ENCODE measurements around the gene TMOD1.

The TMOD1 gene

DNA sequence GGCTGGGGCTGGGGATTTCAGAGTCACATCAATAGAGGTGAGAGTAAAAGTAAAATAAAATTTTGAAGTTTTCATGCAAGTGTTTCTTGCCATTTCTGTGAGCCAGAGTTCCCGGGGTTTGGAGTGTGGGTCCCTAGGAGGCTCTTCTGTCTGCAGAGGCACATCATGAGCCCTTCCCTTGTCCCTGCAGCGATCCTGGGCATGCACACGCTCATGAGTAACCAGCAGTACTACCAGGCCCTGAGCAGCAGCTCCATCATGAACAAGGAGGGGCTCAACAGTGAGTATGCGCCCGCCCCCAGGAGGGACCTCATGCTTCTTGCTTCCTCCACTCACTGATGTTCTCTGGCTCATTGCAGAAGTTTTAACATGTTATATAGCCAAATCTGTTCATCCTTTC lies 61.1 kb downstream of the TMOD1 start:
- H3K4me3 ChIP-seq (ENCODE audit: low read depth, low read length) = no peak overlapping the region
- TF ChIP-seq, protein P1, sequence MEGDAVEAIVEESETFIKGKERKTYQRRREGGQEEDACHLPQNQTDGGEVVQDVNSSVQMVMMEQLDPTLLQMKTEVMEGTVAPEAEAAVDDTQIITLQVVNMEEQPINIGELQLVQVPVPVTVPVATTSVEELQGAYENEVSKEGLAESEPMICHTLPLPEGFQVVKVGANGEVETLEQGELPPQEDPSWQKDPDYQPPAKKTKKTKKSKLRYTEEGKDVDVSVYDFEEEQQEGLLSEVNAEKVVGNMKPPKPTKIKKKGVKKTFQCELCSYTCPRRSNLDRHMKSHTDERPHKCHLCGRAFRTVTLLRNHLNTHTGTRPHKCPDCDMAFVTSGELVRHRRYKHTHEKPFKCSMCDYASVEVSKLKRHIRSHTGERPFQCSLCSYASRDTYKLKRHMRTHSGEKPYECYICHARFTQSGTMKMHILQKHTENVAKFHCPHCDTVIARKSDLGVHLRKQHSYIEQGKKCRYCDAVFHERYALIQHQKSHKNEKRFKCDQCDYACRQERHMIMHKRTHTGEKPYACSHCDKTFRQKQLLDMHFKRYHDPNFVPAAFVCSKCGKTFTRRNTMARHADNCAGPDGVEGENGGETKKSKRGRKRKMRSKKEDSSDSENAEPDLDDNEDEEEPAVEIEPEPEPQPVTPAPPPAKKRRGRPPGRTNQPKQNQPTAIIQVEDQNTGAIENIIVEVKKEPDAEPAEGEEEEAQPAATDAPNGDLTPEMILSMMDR (IDR thresholded peaks at IDR 0.05; ENCODE audit: low read depth, low read length) = no peak
- in situ Hi-C loops (cut with HindIII; ENCODE audit: low sequenced_read_pairs) = no loop called here
- no peak for DNase-seq (ENCODE audit: low read depth, low spot score)

DNA sequence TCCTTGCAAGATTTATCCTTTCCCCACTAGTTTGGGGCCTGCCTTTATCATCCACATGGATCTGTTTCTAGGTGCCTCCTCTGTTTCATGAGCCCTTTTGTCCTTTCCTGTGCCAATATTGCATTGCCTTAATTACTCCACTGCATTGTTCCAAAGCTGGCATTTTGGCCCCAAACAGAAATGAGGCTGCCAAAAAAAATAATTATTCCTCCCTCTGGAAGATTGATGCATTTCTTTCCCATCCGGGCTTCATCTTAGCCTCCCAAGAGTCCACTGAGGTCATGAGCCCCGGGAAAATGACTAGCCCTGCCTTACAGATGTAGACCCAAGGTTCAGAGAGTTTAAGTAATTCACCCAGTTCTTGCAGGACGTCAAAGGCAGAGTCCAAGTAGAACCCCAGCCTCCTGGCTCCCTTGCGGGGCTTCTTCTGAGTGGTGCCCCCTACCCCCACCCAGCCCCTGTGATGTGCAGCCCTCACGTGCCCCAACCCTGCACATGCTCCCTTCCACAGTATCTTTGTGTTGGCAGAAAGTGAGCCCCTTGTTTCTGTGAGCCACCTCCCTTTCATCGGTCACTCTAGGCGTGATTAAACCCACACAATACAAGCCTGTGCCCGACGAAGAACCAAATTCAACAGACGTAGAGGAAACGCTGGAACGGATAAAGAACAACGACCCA lies 62.1 kb downstream of the TMOD1 start:
- in situ Hi-C loops (cut with HindIII; ENCODE audit: low sequenced_read_pairs) = no loop called here
- no peak for DNase-seq (ENCODE audit: low read depth, low spot score)
- no peak overlapping the region for H3K4me3 ChIP-seq (ENCODE audit: low read depth, low read length)
- TF ChIP-seq, protein P1 (IDR thresholded peaks at IDR 0.05; ENCODE audit: low read depth, low read length) = no peak

DNA sequence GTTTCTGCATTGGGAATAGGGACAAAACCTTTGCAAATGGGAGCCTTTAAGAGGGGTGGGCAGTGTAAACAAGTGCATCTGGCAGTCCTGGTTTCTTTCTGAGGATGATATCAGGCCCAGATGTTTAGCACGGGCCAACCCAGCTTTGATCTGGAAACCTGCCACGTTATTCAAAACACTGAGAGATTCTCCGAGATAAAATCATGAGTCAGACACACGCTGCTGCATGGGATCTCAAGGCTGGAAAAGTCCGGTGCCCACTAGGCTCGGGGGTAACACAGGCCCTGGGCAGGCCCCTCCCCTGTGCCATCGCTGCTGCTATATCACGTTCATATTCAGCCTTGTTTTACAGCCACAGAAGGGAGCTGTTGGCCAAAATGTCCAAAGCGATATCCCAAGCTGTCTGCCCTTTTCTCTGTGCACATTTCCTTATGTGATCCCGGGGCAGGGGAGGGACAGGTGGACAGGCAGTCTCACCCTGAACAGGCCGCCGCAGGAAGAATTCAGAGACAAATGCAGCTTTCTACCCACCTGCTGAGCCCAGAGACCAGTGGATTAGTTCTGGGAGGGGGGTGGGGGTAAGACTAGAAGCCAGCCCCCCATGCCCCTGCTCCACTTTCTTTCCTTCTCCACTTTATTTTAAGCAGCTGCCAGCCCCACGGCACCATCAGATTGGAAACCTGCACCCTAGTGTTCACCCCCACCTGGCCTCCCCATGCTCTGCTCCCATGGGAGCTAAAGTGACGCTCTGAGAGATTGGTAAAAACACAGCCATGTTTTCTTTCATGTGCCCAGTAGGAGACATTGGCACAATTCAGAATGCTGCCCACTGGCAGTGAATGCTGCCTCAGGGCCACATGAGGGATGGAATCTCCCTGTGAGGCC lies 63.1 kb downstream of the TMOD1 start:
- no peak overlapping the region for H3K4me3 ChIP-seq (ENCODE audit: low read depth, low read length)
- DNase-seq (ENCODE audit: low read depth, low spot score) = peak; percentile 32
- in situ Hi-C loops (cut with HindIII; ENCODE audit: low sequenced_read_pairs) = no loop called here
- TF ChIP-seq, protein P1 (IDR thresholded peaks at IDR 0.05; ENCODE audit: low read depth, low read length) = no peak

DNA sequence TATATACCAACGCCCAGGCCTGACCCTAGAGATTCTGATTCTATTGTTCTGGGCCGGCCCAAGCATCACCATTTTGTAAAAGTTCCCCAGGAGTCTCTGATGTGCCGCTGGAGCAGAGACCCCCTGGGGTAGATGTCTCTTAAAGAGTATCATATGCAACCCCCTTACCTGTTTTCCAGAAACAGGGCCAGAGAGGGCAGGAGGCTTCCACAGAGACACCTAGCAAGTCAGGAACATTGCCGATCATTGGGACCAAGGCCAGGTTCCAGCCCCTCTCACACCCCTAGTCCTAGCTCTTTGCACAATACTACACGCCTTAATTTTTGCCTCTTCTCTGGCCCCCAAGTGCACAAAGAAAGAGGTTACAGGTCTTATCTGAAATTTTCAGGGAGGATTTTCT lies 63.8 kb downstream of the TMOD1 start:
- TF ChIP-seq, protein P1 (IDR thresholded peaks at IDR 0.05; ENCODE audit: low read depth, low read length) = no peak
- DNase-seq (ENCODE audit: low read depth, low spot score) = no peak
- in situ Hi-C loops (cut with HindIII; ENCODE audit: low sequenced_read_pairs) = no loop called here
- no peak overlapping the region for H3K4me3 ChIP-seq (ENCODE audit: low read depth, low read length)

DNA sequence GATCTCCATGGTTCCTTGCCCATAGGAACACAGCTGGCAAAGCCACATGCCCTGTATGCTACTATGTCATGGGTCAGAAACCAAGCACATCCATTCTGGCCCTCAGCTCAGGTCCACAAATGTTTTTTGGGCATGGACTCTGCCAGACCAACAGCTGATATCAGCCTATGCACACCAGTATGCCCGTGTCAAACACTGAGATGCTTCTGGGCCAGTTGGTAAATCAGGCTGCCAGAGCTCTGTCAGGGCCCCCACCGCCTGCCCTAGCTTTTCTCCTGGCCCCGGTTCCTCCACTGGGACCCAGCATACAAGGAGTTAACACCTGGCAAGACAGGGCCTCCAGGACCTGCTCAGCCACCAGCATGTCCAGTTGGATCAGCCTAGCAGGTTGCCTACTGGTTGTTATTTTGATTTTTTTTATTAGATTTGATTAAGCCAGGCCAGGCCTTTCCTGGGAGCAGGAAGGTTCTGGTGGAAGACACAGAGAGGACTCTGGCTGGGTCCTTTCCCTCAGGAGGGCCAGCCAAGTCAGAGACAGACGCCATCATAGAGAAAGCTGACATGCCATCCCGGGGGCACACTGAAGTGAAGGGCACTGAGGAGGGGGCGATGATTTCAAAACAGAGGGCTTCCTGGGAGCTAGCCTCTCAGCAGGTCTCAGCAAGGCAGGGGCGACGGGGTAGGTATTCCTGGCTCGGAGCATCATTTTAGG lies 65.9 kb downstream of the TMOD1 start:
- in situ Hi-C loops (cut with HindIII; ENCODE audit: low sequenced_read_pairs) = no loop called here
- H3K4me3 ChIP-seq (ENCODE audit: low read depth, low read length) = no peak overlapping the region
- TF ChIP-seq, protein P1 (IDR thresholded peaks at IDR 0.05; ENCODE audit: low read depth, low read length) = no peak
- no peak for DNase-seq (ENCODE audit: low read depth, low spot score)

DNA sequence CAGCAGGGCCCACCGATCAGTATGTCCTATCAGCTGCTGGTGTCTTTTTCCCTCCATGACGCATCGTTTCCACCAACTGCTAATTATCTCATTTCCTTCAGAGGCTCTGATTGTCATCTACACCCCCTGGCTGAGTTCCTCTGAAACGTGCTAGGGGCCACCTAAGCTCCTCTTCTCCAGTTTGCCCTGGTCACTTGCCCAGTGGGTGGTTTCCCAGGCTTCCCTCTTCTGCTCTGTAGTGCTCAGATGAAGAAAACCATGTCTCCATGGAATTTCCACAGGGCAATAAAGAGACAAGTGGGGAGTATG lies 66.4 kb downstream of the TMOD1 start:
- TF ChIP-seq, protein P1 (IDR thresholded peaks at IDR 0.05; ENCODE audit: low read depth, low read length) = no peak
- in situ Hi-C loops (cut with HindIII; ENCODE audit: low sequenced_read_pairs) = no loop called here

More for the DNA sequence above, 66.4 kb downstream of the TMOD1 start:
- DNase-seq (ENCODE audit: low read depth, low spot score) = no peak
- H3K4me3 ChIP-seq (ENCODE audit: low read depth, low read length) = no peak overlapping the region
